Karpas-422 (cell line): Measurements from ENCODE around the gene TMEM198. TPM values are rescaled to one million over a fixed set of nuclear protein-coding genes. Genes with fewer than 3 reads are reported as not detected.

ENCODE experiments used
- DNase-seq: peaks from one replicate; pipeline ENCODE4 v3.0.0-alpha.2; 2015
- H2AFZ ChIP-seq: fragments of 200-600 bp; sonication (generic); 2 replicates; pipeline ENCODE4 v1.6.1; 2014; ENCODE audit warnings: antibody characterized with exemption, low read length, mixed read lengths
- H3K27ac ChIP-seq: fragments of 200-600 bp; sonication (generic); 2 replicates; pipeline ENCODE4 v1.5.1; 2014; ENCODE audit warnings: mild to moderate bottlenecking, low read length, moderate library complexity
- H3K27me3 ChIP-seq: fragments of 200-600 bp; sonication (generic); 2 replicates; pipeline ENCODE4 v1.6.1; 2014; ENCODE audit warnings: low read length, mixed read lengths
- H3K36me3 ChIP-seq: fragments of 200-600 bp; sonication (generic); 2 replicates; pipeline ENCODE4 v1.6.1; 2014; ENCODE audit warnings: low read length, mixed read lengths; ENCODE audit not compliant: insufficient read depth
- H3K4me1 ChIP-seq: fragments of 200-600 bp; sonication (generic); 2 replicates; pipeline ENCODE4 v1.6.1; 2014; ENCODE audit warnings: mild to moderate bottlenecking, low read length, mixed read lengths
- H3K4me2 ChIP-seq: fragments of 200-600 bp; sonication (generic); 2 replicates; pipeline ENCODE4 v1.6.1; 2014; ENCODE audit warnings: low read length, low read depth, mild to moderate bottlenecking; ENCODE audit not compliant: poor library complexity, severe bottlenecking
- H3K4me3 ChIP-seq: fragments of 200-600 bp; sonication (generic); 2 replicates; pipeline ENCODE4 v1.5.1; 2014; ENCODE audit warnings: mild to moderate bottlenecking, antibody characterized with exemption, low read length, mixed read lengths
- H3K79me2 ChIP-seq: fragments of 200-600 bp; sonication (generic); 2 replicates; pipeline ENCODE4 v1.6.1; 2014; ENCODE audit warnings: mild to moderate bottlenecking, low read length, mixed read lengths
- H3K9ac ChIP-seq: fragments of 200-600 bp; sonication (generic); 2 replicates; pipeline ENCODE4 v1.6.0; 2014; ENCODE audit warnings: low read length
- H3K9me2 ChIP-seq: fragments of 200-600 bp; sonication (generic), shearing (Covaris generic); replicated peaks from 2 replicates; pipeline ENCODE4 v1.6.0; 2014; ENCODE audit warnings: mild to moderate bottlenecking, low read length, moderate library complexity; ENCODE audit not compliant: insufficient read depth
- H3K9me3 ChIP-seq: fragments of 300-700, 200-600 bp; sonication (generic); 2 replicates; pipeline ENCODE4 v1.6.1; 2014; ENCODE audit warnings: low read length, mixed read lengths
- H4K20me1 ChIP-seq: fragments of 200-600 bp; sonication (generic); 2 replicates; pipeline ENCODE4 v1.6.1; 2014; ENCODE audit warnings: mild to moderate bottlenecking, antibody characterized with exemption, low read length, low read depth; ENCODE audit not compliant: insufficient read depth
- total RNA-seq: library from RNA; depleted of rRNA; stranded (reverse); fragments of >200 nt; shearing (Covaris generic); gene quantifications from 2 replicates; pipeline ENCODE4 v1.2.3, GENCODE V29; 2014; ENCODE audit warnings: low replicate concordance

The TMEM198 gene
- total RNA-seq, 1 experiment from 2014 or later = 2.7 TPM

DNA sequence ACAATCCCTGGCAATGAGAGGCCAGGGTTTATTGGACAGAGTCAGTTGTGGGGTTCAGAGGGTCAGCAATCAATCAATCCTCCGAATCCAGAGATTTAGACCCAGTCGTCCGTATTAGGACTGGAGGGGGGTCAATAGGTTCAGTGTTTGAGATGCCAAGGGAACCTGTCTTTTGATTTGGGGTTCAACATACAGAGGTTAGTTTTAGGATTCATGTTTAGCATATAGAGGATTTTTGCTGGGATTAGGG is 44.8 kb upstream of the TMEM198 start:
- Histone ChIP-seq H3K9me3 (no peaks in the 10 kb centered on the region), H3K36me3 (no peaks in the 10 kb centered on the region), H4K20me1 (no peaks in the 10 kb centered on the region), H3K9ac (peak overlapping the region; percentile 76), H3K9me2 (no peaks in the 10 kb centered on the region), H2AFZ (no peak overlapping the region), H3K27ac (no peak overlapping the region), H3K79me2 (no peaks in the 10 kb centered on the region; the same call in 1 of the 2 replicates), H3K4me1 (peaks cover 23% of the 10 kb centered on the region), H3K4me2 (peak overlapping the region; percentile 86), H3K27me3 (no peaks in the 10 kb centered on the region), H3K4me3 (peak overlapping the region; percentile 73)
- no peak for DNase-seq

- H3K9me3 ChIP-seq = no peaks in the 10 kb centered on the region
- H3K36me3 ChIP-seq = no peaks in the 10 kb centered on the region
- peak overlapping the region; percentile 86 for H3K4me2 ChIP-seq
- H2AFZ ChIP-seq = no peak overlapping the region
- DNase-seq = no peak
- no peaks in the 10 kb centered on the region for H3K27me3 ChIP-seq
- H4K20me1 ChIP-seq = no peaks in the 10 kb centered on the region
- no peak overlapping the region for H3K27ac ChIP-seq
- peak overlapping the region; percentile 76 for H3K9ac ChIP-seq
- peaks cover 23% of the 10 kb centered on the region for H3K4me1 ChIP-seq
- no peaks in the 10 kb centered on the region; the same call in 1 of the 2 replicates for H3K79me2 ChIP-seq
- peak overlapping the region; percentile 73 for H3K4me3 ChIP-seq
- H3K9me2 ChIP-seq = no peaks in the 10 kb centered on the region
Measured at GRCh38 chr2:219499555-219499954, 44.3 kb upstream of the TMEM198 start.

GRCh38 chr2:219500135-219500534 is 43.7 kb upstream of the TMEM198 start:
- Histone ChIP-seq H3K4me3 (peak overlapping the region; percentile 73; the same call in 1 of the 2 replicates), H3K4me1 (peaks cover 23% of the 10 kb centered on the region), H3K79me2 (no peaks in the 10 kb centered on the region; the same call in 1 of the 2 replicates), H2AFZ (no peak overlapping the region), H3K9ac (peak overlapping the region; percentile 76), H3K27me3 (no peaks in the 10 kb centered on the region), H3K4me2 (peak overlapping the region; percentile 86), H3K36me3 (no peaks in the 10 kb centered on the region), H3K27ac (no peak overlapping the region), H3K9me3 (no peaks in the 10 kb centered on the region), H3K9me2 (no peaks in the 10 kb centered on the region), H4K20me1 (no peaks in the 10 kb centered on the region)
- no peak for DNase-seq

DNA sequence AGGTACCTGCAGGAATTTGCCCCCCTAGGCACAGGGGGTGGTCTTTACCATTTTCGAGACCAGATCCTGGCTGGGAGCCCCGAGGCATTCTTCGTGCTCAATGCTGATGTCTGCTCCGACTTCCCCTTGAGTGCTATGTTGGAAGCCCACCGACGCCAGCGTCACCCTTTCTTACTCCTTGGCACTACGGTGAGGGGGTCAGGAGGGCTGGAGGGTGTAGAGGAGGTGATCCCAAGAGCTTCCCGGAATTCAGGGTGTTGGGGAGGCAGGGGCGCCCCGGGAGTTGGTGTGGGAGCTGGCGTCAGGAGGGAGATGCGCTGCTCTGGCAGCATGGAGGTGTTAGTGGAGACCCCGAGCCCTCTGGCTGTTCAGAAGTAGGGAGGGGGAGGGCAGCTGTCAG is 42.0 kb upstream of the TMEM198 start:
- Histone ChIP-seq H3K9me2 (no peaks in the 10 kb centered on the region), H3K4me2 (no peak overlapping the region), H3K27me3 (no peaks in the 10 kb centered on the region), H3K9ac (no peak overlapping the region), H3K27ac (no peak overlapping the region), H3K4me3 (no peak overlapping the region), H4K20me1 (no peaks in the 10 kb centered on the region), H3K4me1 (peaks cover 18% of the 10 kb centered on the region), H3K9me3 (no peaks in the 10 kb centered on the region), H2AFZ (no peak overlapping the region), H3K36me3 (no peaks in the 10 kb centered on the region), H3K79me2 (no peaks in the 10 kb centered on the region; the same call in 1 of the 2 replicates)
- no peak for DNase-seq

DNA sequence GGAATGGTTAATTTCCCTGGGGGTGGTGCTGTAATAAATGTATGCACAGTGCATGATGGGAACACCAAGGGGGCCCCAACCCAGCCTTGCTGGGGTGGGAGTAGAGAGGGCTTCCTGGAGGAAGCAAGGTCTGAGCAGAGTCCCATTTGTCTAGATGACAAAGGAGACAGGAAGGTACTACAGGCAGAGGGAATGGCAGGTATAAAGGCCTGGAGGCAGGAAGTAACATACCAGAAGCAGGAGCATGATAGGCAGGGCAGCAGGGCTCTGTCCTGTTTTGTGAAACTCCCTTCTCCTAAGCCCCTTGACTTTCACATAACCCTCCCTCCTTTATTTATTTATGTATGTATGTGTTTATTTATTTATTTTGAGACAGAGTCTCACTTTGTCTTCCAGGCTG is 41.2 kb upstream of the TMEM198 start:
- H3K4me3 ChIP-seq = no peak overlapping the region
- H3K79me2 ChIP-seq = no peaks in the 10 kb centered on the region; the same call in 1 of the 2 replicates
- no peaks in the 10 kb centered on the region for H4K20me1 ChIP-seq
- H3K27ac ChIP-seq = no peak overlapping the region
- no peak for DNase-seq
- H3K9me3 ChIP-seq = no peaks in the 10 kb centered on the region
- no peaks in the 10 kb centered on the region for H3K9me2 ChIP-seq
- H2AFZ ChIP-seq = no peak overlapping the region
- H3K9ac ChIP-seq = no peak overlapping the region
- H3K27me3 ChIP-seq = no peaks in the 10 kb centered on the region
- no peaks in the 10 kb centered on the region for H3K36me3 ChIP-seq
- no peak overlapping the region for H3K4me2 ChIP-seq
- H3K4me1 ChIP-seq = peaks cover 18% of the 10 kb centered on the region

GRCh38 chr2:219505585-219505984 is 38.2 kb upstream of the TMEM198 start:
- Histone ChIP-seq H3K9ac (no peak overlapping the region), H3K4me3 (no peak overlapping the region), H4K20me1 (0 out of 2 replicates have a peak, but pooled peaks cover 4% of the 10 kb centered on the region), H3K79me2 (no peaks in the 10 kb centered on the region), H3K27me3 (no peaks in the 10 kb centered on the region), H3K4me1 (peaks cover 3% of the 10 kb centered on the region), H3K9me2 (no peaks in the 10 kb centered on the region), H3K9me3 (no peaks in the 10 kb centered on the region), H3K36me3 (no peaks in the 10 kb centered on the region), H2AFZ (no peak overlapping the region), H3K4me2 (no peak overlapping the region), H3K27ac (no peak overlapping the region)
- no peak for DNase-seq

- no peaks in the 10 kb centered on the region for H3K27me3 ChIP-seq
- H2AFZ ChIP-seq = no peak overlapping the region
- H3K4me2 ChIP-seq = no peak overlapping the region
- no peak for DNase-seq
- no peaks in the 10 kb centered on the region for H3K9me2 ChIP-seq
- H3K36me3 ChIP-seq = no peaks in the 10 kb centered on the region
- H3K9ac ChIP-seq = no peak overlapping the region
- H3K27ac ChIP-seq = no peak overlapping the region
- no peak overlapping the region for H3K4me3 ChIP-seq
- 0 out of 2 replicates have a peak, but pooled peaks cover 4% of the 10 kb centered on the region for H4K20me1 ChIP-seq
- peaks cover 7% of the 10 kb centered on the region for H3K4me1 ChIP-seq
- H3K9me3 ChIP-seq = no peaks in the 10 kb centered on the region
- no peaks in the 10 kb centered on the region for H3K79me2 ChIP-seq
Measured at GRCh38 chr2:219506153-219506801, 37.6 kb upstream of the TMEM198 start.

GRCh38 chr2:219506802-219507526 is 36.9 kb upstream of the TMEM198 start:
- Histone ChIP-seq H3K4me1 (peaks cover 14% of the 10 kb centered on the region), H3K9ac (no peak overlapping the region), H3K27ac (no peak overlapping the region), H3K36me3 (no peaks in the 10 kb centered on the region), H3K4me2 (no peak overlapping the region), H2AFZ (no peak overlapping the region), H3K9me2 (no peaks in the 10 kb centered on the region), H3K4me3 (no peak overlapping the region), H3K9me3 (no peaks in the 10 kb centered on the region), H4K20me1 (0 out of 2 replicates have a peak, but pooled peaks cover 4% of the 10 kb centered on the region), H3K27me3 (no peaks in the 10 kb centered on the region), H3K79me2 (no peaks in the 10 kb centered on the region)
- DNase-seq = no peak
